Naive B cell (primary cell): ENCODE data around the gene COL25A1. TPM values are rescaled to one million over a fixed set of nuclear protein-coding genes. Genes with fewer than 3 reads are reported as not detected.
"Not testable (repeated sequence)": the region's sequence is repeated elsewhere in the genome, so short reads cannot be mapped to it uniquely, and the experiment has no call there.

Experiments used
- ATAC-seq, 2 donors: fragments of 150-1000 bp; cut with Tn5 transposase; 2 replicates each; pipeline ENCODE4 v1.10.0; 2021; ENCODE audit warnings: low read depth in 2 of 2, mild to moderate bottlenecking in 2 of 2, moderate library complexity in 2 of 2
- DNase-seq: peaks from one replicate; pipeline ENCODE4 v3.0.0; 2022
- H3K27ac Mint-ChIP-seq, 6 donors: one replicate each; pipeline ENCODE4 v1.8.0; 2020 to 2022; ENCODE audit warnings: mild to moderate bottlenecking in 6 of 6, mixed read lengths in 6 of 6, moderate library complexity in 5 of 6, inconsistent platforms in 2 of 6
- H3K27me3 Mint-ChIP-seq, 3 donors: one replicate each; pipeline ENCODE4 v1.8.0; 2021 to 2022; ENCODE audit warnings: mixed read lengths in 3 of 3, mild to moderate bottlenecking in 1 of 3
- H3K36me3 Mint-ChIP-seq, 2 donors: one replicate each; pipeline ENCODE4 v1.8.0; 2020 to 2022; ENCODE audit warnings: mixed read lengths in 2 of 2, inconsistent platforms in 1 of 2, mild to moderate bottlenecking in 1 of 2
- H3K4me1 Mint-ChIP-seq, 3 donors: one replicate each; pipeline ENCODE4 v1.8.0; 2020 to 2022; ENCODE audit warnings: mixed read lengths in 3 of 3, inconsistent platforms in 1 of 3, mild to moderate bottlenecking in 1 of 3, moderate library complexity in 1 of 3
- H3K4me3 Mint-ChIP-seq, 8 donors: one replicate each; pipeline ENCODE4 v1.8.0; 2020 to 2022; ENCODE audit warnings: mild to moderate bottlenecking in 8 of 8, mixed read lengths in 8 of 8, moderate library complexity in 8 of 8, inconsistent platforms in 2 of 8
- H3K9me3 Mint-ChIP-seq, 7 donors: one replicate each; pipeline ENCODE4 v1.8.0; 2020 to 2022; ENCODE audit warnings: mixed read lengths in 7 of 7, mild to moderate bottlenecking in 5 of 7, inconsistent platforms in 2 of 7, moderate library complexity in 1 of 7
- polyA plus RNA-seq, 6 donors: library from polyadenylated mRNA; unstranded; fragments of 300-500 nt; fragmentation: Illumina TruSeq; gene quantifications; one replicate each; pipeline ENCODE4 v1.2.3, GENCODE V29; 2021; ENCODE audit warnings: low read depth in 6 of 6

Gene COL25A1
- polyA plus RNA-seq, 6 donors from 2014 or later: not detected

DNA sequence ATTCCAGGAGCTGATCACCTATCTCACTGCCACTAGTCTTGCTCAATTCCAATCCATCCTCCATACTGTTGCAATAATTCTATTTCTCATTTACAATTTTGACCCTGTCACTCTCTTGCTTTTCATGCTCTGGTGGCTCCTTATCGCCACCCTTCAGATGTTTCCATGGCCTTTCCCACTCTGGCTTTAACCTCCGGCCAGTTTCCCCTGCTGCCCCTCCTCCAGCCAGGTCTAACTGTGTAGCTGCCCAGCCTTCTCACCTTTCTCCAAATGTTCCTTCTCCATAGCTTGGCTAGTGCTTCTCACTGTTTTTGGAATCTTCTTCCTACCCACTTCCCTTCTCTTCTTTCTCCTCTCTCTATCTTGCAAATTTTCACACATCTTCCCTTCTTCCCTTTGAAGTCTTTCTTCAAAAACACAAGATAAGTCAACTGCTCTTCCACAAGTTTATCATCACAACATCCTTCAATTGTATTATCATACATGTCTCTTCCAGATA is 153.8 kb downstream of the COL25A1 start:
- H3K4me3 Mint-ChIP-seq: no peak overlapping the region
- ATAC-seq (no peak), DNase-seq (no peak)
- H3K4me1 Mint-ChIP-seq: no peaks in the 10 kb centered on the region
- peaks cover 0 to 8% (median under 1%) of the 10 kb centered on the region in 7 donors for H3K9me3 Mint-ChIP-seq
- no peaks in the 10 kb centered on the region for H3K36me3 Mint-ChIP-seq
- peaks cover 0 to under 1% (median 0%) of the 10 kb centered on the region in 3 donors for H3K27me3 Mint-ChIP-seq
- H3K27ac Mint-ChIP-seq: no peak overlapping the region

DNA sequence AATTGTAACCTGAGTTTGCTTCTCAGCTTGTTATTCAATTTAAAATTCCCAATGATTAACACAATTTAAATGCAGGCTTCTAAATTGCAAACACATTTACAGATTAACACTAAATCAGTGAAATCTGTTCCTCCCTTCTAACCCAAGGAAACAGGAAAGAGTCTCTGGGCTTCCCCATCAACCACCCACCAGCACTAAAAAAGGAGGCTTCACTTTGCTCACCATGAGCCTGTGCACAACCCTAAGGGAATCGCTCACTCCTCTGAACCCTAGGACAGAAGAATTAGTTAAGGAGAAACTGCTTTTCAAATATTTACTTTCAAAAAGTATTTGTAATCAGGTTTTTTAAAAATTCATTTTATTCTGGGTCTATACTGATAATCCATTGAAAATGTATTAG is 155.3 kb downstream of the COL25A1 start:
- Mint-ChIP-seq H3K4me3 (no peak overlapping the region), H3K36me3 (no peaks in the 10 kb centered on the region), H3K9me3 (peaks cover 0 to 12% (median 5%) of the 10 kb centered on the region in 7 donors), H3K27me3 (peaks cover 0 to 6% (median 0%) of the 10 kb centered on the region in 3 donors), H3K27ac (no peak overlapping the region), H3K4me1 (no peaks in the 10 kb centered on the region)
- ATAC-seq: no peak
- no peak for DNase-seq

DNA sequence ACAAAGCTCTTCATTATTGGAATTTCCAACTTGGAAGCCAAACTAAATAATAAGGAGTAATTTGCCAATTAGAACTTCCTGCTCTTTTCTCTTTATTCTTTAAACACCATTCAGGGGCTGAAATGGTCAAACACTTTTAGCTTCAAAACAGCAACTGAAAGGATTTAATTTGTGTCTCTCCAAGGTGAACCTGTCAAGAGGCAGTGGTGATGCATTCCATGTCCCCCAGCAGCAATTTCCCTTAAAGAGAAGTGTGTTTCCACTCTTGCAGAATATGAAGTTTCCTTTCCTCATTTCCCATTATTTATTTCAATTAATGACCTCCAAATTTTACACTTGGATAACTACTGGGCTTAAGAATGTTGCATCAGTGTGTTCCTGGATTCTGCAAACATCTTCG is 156.0 kb downstream of the COL25A1 start:
- H3K9me3 Mint-ChIP-seq: peaks cover 0 to 13% (median 10%) of the 10 kb centered on the region in 7 donors
- DNase-seq (no peak), ATAC-seq (no peak)
- no peak overlapping the region for H3K27ac Mint-ChIP-seq
- no peaks in the 10 kb centered on the region for H3K36me3 Mint-ChIP-seq
- no peak overlapping the region for H3K4me3 Mint-ChIP-seq
- H3K4me1 Mint-ChIP-seq: no peaks in the 10 kb centered on the region
- H3K27me3 Mint-ChIP-seq: peaks cover 0 to 6% (median 0%) of the 10 kb centered on the region in 3 donors

DNA sequence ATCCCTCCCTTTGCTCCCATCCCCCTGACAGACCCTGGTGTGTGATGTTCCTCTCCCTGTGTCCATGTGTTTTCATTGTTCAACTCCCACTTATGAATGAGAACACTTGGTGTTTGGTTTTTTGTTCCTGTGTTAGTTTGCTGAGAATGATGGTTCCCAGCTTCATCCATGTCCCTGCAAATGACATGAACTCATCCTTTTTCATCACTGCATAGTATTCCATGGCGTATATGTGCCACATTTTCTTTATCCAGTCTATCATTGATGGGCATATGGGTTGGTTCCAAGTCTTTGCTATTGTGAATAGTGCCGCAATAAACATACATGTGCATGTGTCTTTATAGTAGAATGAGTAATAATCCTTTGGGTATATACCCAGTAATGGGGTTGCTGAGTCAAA is 164.3 kb downstream of the COL25A1 start:
- Mint-ChIP-seq H3K27ac (peak overlapping the region in 1 of 6 donors; percentile 26), H3K9me3 (peaks cover 5 to 18% (median 11%) of the 10 kb centered on the region in 7 donors)
- DNase-seq, ATAC-seq, H3K36me3 Mint-ChIP-seq, H3K4me1 Mint-ChIP-seq, H3K27me3 Mint-ChIP-seq, H3K4me3 Mint-ChIP-seq: not testable (repeated sequence)

DNA sequence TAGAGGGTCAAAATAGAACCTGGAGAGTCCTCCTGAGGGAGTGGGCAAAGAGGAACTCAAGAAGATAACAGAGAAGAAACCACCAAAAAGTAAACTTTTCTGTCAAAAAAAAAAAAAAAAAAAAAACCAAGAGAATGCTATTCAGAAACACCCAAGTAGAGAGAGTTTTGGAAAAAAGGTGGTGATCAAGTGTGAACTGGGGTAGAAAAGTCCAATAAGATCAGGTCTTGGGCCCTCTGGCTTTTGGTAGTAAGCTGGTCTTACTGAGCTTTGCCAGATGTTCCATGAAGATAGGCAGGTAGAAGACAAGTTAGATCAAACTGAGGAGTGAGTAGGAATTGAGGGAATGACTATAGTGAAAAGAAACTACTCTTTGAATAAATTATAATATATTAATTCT is 167.5 kb downstream of the COL25A1 start:
- ATAC-seq (no peak), DNase-seq (no peak)
- no peak overlapping the region for H3K27ac Mint-ChIP-seq
- H3K27me3 Mint-ChIP-seq: no peaks in the 10 kb centered on the region
- no peak overlapping the region for H3K4me3 Mint-ChIP-seq
- no peaks in the 10 kb centered on the region for H3K36me3 Mint-ChIP-seq
- peaks cover 0 to 13% (median 6%) of the 10 kb centered on the region in 7 donors for H3K9me3 Mint-ChIP-seq
- no peaks in the 10 kb centered on the region for H3K4me1 Mint-ChIP-seq

DNA sequence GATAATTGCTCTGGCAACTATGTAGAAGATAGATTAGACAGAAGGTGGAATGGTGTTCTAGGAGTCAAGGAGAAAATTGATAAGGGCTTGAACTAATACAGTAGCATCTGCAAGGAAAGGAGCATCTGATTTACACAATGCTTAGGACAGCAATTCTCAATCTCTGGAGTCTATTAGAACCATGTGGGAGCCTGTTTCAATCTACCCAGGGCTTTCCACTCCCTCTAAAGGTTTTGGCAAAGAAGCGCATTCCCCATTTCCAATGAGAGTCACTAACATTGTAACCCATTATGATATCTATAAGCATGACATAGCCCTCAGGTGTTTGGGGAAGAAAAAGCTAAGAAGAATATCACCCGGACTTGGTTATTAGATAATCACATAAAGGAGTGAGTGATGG is 168.2 kb downstream of the COL25A1 start:
- Mint-ChIP-seq H3K27ac (no peak overlapping the region), H3K4me1 (no peaks in the 10 kb centered on the region), H3K27me3 (no peaks in the 10 kb centered on the region), H3K36me3 (no peaks in the 10 kb centered on the region), H3K9me3 (peaks cover 0 to 13% (median 6%) of the 10 kb centered on the region in 7 donors), H3K4me3 (no peak overlapping the region)
- ATAC-seq: no peak
- no peak for DNase-seq

DNA sequence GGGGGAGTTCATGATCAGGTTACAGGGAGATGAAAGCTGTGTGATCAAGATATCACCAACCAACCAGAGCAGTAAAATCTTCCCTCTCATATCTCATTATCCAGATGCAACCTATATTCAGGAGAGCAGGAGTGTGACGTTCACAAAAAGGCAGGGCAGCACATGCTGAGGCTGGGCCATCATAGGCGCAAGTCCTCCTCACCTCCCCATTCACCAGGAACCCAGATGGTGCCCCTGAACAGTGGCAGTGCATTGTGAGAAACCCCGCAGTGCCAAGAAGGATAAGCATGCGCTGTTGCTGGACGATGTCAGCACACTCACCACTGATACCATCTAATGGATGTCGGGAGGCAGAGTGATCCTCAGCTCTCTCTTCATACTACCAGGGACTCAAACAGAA is 170.9 kb downstream of the COL25A1 start:
- Mint-ChIP-seq H3K36me3 (no peaks in the 10 kb centered on the region), H3K4me3 (no peak overlapping the region), H3K9me3 (peaks cover 0 to 4% (median 0%) of the 10 kb centered on the region in 7 donors), H3K27me3 (no peaks in the 10 kb centered on the region), H3K4me1 (no peaks in the 10 kb centered on the region), H3K27ac (no peak overlapping the region)
- ATAC-seq (no peak), DNase-seq (no peak)

DNA sequence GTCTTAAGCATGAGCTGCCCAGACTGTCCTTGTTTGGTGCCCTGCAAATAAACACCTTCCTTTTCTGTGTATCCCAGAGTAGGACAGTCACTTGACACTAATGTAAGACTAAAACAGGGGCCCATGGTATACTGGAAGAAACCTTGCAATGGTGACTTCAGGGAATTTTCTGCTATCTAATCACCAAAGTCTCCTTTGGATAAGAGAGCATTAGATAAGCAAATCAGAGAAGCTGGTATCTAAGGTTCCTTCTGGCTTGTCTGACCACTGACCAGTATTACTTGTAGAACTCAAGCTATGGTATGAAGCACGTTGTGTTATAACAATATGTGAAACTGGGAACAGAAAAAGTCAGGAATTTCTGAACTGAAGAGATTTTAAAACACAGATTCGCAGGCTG is 173.9 kb downstream of the COL25A1 start:
- peaks cover 0 to 2% (median 0%) of the 10 kb centered on the region in 7 donors for H3K9me3 Mint-ChIP-seq
- no peaks in the 10 kb centered on the region for H3K4me1 Mint-ChIP-seq
- peaks cover 0 to 4% (median 0%) of the 10 kb centered on the region in 3 donors for H3K27me3 Mint-ChIP-seq
- DNase-seq (no peak), ATAC-seq (no peak)
- no peak overlapping the region for H3K27ac Mint-ChIP-seq
- H3K36me3 Mint-ChIP-seq: no peaks in the 10 kb centered on the region
- no peak overlapping the region for H3K4me3 Mint-ChIP-seq

DNA sequence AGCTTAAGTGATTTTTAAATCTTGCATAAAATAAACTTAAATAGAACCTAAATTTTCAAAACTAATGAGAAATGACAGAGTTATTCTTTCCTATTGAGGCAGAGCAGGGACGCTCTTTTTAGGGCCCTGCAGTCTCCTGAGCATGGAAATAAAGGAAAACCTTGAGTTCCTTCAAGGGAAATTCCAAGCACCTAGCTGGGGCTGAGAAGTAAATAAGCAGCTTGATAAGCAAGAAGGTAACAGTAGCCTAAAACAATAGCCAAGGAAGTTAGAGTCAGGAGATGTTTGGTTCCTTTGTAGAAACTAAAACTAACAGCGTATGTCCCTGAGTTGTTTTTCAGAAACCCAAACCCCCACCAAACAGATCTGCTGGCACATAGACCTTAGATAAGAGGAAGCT is 174.6 kb downstream of the COL25A1 start:
- Mint-ChIP-seq H3K4me3 (no peak overlapping the region), H3K36me3 (no peaks in the 10 kb centered on the region), H3K27ac (no peak overlapping the region), H3K4me1 (no peaks in the 10 kb centered on the region), H3K9me3 (peaks cover 0 to 2% (median 0%) of the 10 kb centered on the region in 7 donors), H3K27me3 (peaks cover 0 to 4% (median 0%) of the 10 kb centered on the region in 3 donors)
- no peak for ATAC-seq
- DNase-seq: no peak

DNA sequence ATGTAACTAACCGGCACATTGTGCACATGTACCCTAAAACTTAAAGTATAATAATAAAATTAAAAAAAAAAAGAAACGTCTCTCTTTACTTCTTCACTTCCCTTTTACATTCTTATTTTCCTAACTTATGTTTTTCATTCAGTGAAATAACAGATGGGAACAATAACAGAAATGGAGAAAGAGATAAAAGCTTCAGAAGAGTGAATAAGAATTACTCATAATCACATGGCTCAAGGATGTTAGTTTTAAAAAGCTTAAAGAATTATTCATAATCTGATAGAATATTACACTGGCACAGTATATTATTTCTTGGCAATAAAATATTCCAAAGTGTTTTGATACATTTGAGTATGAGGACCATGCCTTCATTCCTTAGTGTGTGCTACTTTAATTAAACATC is 175.6 kb downstream of the COL25A1 start:
- no peaks in the 10 kb centered on the region for H3K4me1 Mint-ChIP-seq
- H3K4me3 Mint-ChIP-seq: no peak overlapping the region
- no peak overlapping the region for H3K27ac Mint-ChIP-seq
- ATAC-seq (no peak), DNase-seq (no peak)
- peaks cover 0 to 2% (median 0%) of the 10 kb centered on the region in 7 donors for H3K9me3 Mint-ChIP-seq
- peaks cover 0 to 4% (median 0%) of the 10 kb centered on the region in 3 donors for H3K27me3 Mint-ChIP-seq
- H3K36me3 Mint-ChIP-seq: no peaks in the 10 kb centered on the region

DNA sequence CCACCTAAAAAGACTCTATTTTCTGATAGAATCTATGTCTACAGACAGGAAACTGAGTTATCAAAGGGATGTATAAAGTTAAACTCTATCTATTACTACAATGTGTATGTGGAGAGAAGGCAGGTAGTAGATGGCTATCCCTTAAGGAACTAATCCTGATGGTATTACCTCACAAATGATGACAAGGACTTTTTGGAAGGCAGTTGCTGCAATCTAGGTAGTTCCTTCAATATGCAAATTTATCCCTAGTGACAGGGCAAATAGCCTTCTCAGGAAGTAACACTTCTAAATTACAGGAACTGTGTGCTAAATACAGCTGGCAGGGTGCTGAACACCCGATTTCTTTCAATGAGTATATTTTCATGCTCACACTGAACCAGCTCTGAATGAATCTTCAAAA is 177.4 kb downstream of the COL25A1 start:
- H3K36me3 Mint-ChIP-seq: no peaks in the 10 kb centered on the region
- H3K4me1 Mint-ChIP-seq: no peaks in the 10 kb centered on the region
- peaks cover 0 to 2% (median 0%) of the 10 kb centered on the region in 7 donors for H3K9me3 Mint-ChIP-seq
- H3K27ac Mint-ChIP-seq: no peak overlapping the region
- H3K4me3 Mint-ChIP-seq: no peak overlapping the region
- H3K27me3 Mint-ChIP-seq: peaks cover 0 to 4% (median 0%) of the 10 kb centered on the region in 3 donors
- DNase-seq (no peak), ATAC-seq (no peak)

DNA sequence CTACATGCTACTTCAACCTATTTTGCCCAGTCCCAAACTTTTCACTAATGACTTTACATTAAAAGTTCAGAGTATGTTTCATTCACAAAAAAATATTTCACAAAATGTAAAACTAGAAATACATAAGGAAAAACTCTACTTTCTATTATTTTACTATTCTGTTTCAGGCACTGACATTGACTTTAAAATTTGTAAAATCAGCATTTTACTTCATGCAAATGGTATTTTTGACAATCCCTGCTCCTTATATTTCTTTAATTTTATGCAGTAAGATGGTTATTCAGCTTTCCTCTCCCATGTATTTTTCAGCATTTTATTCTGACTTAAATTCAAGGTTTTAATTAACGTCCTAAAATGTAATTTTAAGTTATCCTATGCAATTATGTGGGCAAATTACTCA is 178.5 kb downstream of the COL25A1 start:
- Mint-ChIP-seq H3K36me3 (no peaks in the 10 kb centered on the region), H3K4me1 (no peaks in the 10 kb centered on the region), H3K9me3 (peaks cover 0 to 3% (median 0%) of the 10 kb centered on the region in 7 donors), H3K27me3 (peaks cover 0 to 4% (median 0%) of the 10 kb centered on the region in 3 donors), H3K4me3 (no peak overlapping the region), H3K27ac (no peak overlapping the region)
- DNase-seq (no peak), ATAC-seq (no peak)

DNA sequence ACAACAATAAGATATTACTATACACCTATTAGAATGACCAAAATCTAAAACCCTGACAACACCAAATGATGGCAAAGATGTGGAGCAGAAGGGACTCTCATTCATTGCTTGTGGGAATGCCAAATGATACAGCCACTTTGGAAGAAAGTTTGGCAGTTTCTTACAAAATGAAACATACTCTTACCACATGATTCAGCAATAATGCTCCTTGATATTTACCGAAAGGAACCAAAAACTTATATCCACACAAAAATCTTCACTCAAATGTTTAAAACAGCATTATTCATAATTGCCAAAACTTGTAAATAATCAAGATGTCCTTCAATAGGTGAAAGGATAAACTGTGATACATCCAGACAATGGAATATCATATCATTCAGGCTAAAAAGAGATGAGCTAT is 180.9 kb downstream of the COL25A1 start:
- no peaks in the 10 kb centered on the region for H3K36me3 Mint-ChIP-seq
- no peak overlapping the region for H3K4me3 Mint-ChIP-seq
- no peak overlapping the region for H3K27ac Mint-ChIP-seq
- ATAC-seq (no peak), DNase-seq (no peak)
- H3K27me3 Mint-ChIP-seq: peaks cover 0 to 5% (median 4%) of the 10 kb centered on the region in 3 donors
- H3K4me1 Mint-ChIP-seq: no peaks in the 10 kb centered on the region
- peaks cover 0 to 5% (median 0%) of the 10 kb centered on the region in 7 donors for H3K9me3 Mint-ChIP-seq

DNA sequence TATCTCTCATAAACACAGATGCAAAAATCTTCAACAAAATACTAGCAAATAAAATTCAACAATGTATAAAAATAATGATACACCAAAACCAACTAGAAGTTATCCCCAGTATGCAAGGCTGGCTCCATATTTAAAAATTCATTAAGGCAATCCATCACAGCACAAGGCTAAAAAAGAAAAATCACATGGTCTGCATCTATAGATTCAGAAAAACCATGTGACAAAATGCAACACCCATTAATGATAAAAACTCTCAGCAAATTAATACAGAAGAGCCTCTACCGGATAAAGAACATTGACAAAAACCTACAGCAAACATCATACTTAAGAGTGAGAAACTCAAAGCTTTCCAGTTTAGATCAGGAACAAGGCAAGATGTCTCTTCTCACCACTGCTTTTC is 182.6 kb downstream of the COL25A1 start:
- Mint-ChIP-seq H3K27ac (no peak overlapping the region), H3K27me3 (peaks cover 0 to 12% (median 2%) of the 10 kb centered on the region in 3 donors), H3K4me3 (no peak overlapping the region), H3K36me3 (no peaks in the 10 kb centered on the region), H3K4me1 (no peaks in the 10 kb centered on the region), H3K9me3 (peaks cover 0 to 5% (median 0%) of the 10 kb centered on the region in 7 donors)
- no peak for ATAC-seq
- no peak for DNase-seq

DNA sequence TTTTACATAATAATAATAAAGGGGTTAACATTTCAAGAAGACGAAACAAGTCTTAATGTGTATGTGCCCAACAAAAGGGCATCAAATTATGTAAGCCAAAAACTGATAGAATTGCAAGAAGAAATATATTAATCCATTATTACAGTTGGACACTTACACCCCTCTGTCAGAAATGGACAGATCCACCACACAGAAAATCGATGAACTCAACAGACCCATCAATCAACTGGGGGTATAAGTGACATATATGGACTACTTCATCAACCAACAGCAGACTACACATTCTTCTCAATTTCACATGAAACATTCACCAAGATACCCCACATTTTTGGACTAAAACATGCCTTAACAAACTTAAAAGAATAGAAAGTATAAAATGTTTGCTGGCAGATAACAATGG is 183.8 kb downstream of the COL25A1 start:
- Mint-ChIP-seq H3K36me3 (no peaks in the 10 kb centered on the region), H3K4me3 (no peak overlapping the region), H3K27ac (no peak overlapping the region), H3K4me1 (no peaks in the 10 kb centered on the region), H3K27me3 (peaks cover 0 to 12% (median 3%) of the 10 kb centered on the region in 3 donors), H3K9me3 (peaks cover 0 to 5% (median 0%) of the 10 kb centered on the region in 7 donors)
- ATAC-seq (no peak), DNase-seq (no peak)
